ENCODE results near the gene DHRS3. TPM values are rescaled to one million over a fixed set of nuclear protein-coding genes. Genes with fewer than 3 reads are reported as not detected.

DHRS3 gene
- polyA plus RNA-seq, 1 donor (not counting 4 experiments of a cell fraction or from before 2014, with no cell fraction given) = 10.7 TPM

DNA sequence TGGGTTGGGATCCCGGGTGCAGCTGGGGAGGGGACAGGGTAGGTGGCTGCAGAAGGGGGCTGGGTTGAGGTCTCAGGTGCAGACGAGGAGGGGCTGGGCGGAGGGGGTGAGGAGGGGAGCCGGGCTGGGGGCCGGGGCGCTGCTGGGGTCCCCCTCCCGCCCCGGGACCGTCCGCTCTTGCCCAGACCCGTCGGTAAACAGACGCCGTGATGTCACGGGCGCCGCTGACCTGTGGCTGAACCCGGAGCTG, 22.3 kb downstream of the DHRS3 start:
- Histone ChIP-seq H3K4me2 (ENCODE audit: control insufficient read depth, extremely low read depth, insufficient read depth, low read depth, low read length) (peak overlapping the region; percentile 55), H3K9me3 (ENCODE audit: control insufficient read depth, low read depth, low read length) (no peaks in the 10 kb centered on the region), H3K27me3 (ENCODE audit: control insufficient read depth, extremely low read depth, insufficient read depth, low read length) (peaks cover 6% of the 10 kb centered on the region), H3K27ac (ENCODE audit: control insufficient read depth, insufficient read depth, low read length) (no peak overlapping the region), H3K9me1 (ENCODE audit: control insufficient read depth, extremely low read depth, insufficient read depth, low read length) (no peaks in the 10 kb centered on the region), H3K9ac (ENCODE audit: control insufficient read depth, extremely low read depth, insufficient read depth, low read length) (no peak overlapping the region), H3K79me2 (ENCODE audit: control insufficient read depth, insufficient read depth, low read length) (no peaks in the 10 kb centered on the region), H3K36me3 (ENCODE audit: control insufficient read depth in 2 of 2, extremely low read depth in 1 of 2, insufficient read depth in 2 of 2, low read length in 2 of 2) (no peaks in the 10 kb centered on the region), H3K4me3 (ENCODE audit: control insufficient read depth in 2 of 3, extremely low read depth in 1 of 3, insufficient read depth in 2 of 3, low read depth in 1 of 3, low read length in 3 of 3) (no peak overlapping the region), H2AFZ (ENCODE audit: control insufficient read depth, low read length) (no peak overlapping the region), H4K20me1 (ENCODE audit: control insufficient read depth, extremely low read depth, insufficient read depth, low read length) (no peaks in the 10 kb centered on the region), H3K4me1 (ENCODE audit: control insufficient read depth, extremely low read depth, insufficient read depth, low read length) (peaks cover 10% of the 10 kb centered on the region)
- FAIRE-seq = no peak
- DNase-seq (ENCODE audit: low read depth, low spot score) = no peak
- dilution Hi-C loops (cut with MboI; ENCODE audit: extremely low pct_ligation_motif_present, low sequenced_read_pairs) = no loop called here
- TF ChIP-seq EZH2 (IDR thresholded peaks at IDR 0.05; ENCODE audit: low read length) = no peak
- TF ChIP-seq, protein P1, sequence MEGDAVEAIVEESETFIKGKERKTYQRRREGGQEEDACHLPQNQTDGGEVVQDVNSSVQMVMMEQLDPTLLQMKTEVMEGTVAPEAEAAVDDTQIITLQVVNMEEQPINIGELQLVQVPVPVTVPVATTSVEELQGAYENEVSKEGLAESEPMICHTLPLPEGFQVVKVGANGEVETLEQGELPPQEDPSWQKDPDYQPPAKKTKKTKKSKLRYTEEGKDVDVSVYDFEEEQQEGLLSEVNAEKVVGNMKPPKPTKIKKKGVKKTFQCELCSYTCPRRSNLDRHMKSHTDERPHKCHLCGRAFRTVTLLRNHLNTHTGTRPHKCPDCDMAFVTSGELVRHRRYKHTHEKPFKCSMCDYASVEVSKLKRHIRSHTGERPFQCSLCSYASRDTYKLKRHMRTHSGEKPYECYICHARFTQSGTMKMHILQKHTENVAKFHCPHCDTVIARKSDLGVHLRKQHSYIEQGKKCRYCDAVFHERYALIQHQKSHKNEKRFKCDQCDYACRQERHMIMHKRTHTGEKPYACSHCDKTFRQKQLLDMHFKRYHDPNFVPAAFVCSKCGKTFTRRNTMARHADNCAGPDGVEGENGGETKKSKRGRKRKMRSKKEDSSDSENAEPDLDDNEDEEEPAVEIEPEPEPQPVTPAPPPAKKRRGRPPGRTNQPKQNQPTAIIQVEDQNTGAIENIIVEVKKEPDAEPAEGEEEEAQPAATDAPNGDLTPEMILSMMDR (optimal IDR thresholded peaks at IDR 0.05 in 1 of 3, IDR thresholded peaks at IDR 0.05 in 1 of 3, conservative IDR thresholded peaks at IDR 0.05 in 1 of 3; ENCODE audit: extremely low read depth in 1 of 3, insufficient read depth in 2 of 3, low read length in 3 of 3) = no peak

DNA sequence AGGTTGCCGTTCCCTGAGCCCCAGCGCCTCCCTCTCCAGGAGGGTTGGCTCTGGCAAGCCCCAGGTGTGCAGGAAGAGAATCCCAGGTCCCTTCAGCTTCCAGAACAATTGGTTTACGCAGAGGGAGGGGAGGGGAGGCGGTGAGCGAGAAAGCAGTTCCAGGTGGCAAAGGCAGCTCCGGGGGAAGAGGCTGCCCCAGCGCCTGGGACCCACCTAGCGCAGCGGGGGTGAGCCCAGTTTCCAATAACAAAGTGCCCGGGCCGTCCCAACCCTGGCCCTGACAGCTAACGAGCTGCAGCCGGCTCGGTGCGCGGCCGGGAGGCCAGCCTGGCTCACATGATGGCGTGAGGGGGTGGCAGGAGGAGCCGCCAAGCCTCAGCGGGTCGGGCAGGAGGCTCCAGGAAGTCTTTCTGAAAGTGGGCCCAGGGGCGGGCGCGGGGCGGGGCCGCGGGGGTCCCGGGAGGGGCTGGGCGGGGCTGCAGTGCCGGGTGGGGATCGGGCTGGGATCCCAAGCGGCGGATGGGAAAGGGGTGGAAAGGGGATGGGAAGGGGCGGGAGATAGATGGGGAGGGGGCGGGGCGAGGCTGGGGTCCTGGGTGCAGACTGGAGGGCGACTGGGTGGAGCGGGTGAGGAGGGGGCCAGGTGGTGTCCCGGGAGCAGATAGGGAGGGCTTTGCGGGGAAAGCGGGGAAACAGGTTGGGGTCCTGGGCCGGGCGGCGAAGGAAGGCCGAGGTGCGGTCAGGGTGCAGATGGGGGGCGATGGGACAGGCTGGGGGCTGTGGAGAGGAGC, 22.8 kb downstream of the DHRS3 start:
- Histone ChIP-seq H3K4me2 (ENCODE audit: control insufficient read depth, extremely low read depth, insufficient read depth, low read depth, low read length) (peak overlapping the region; percentile 25), H3K9me1 (ENCODE audit: control insufficient read depth, extremely low read depth, insufficient read depth, low read length) (no peaks in the 10 kb centered on the region), H3K9ac (ENCODE audit: control insufficient read depth, extremely low read depth, insufficient read depth, low read length) (peak overlapping the region; percentile 10), H3K27ac (ENCODE audit: control insufficient read depth, insufficient read depth, low read length) (no peak overlapping the region), H3K4me3 (ENCODE audit: control insufficient read depth in 2 of 3, extremely low read depth in 1 of 3, insufficient read depth in 2 of 3, low read depth in 1 of 3, low read length in 3 of 3) (no peak overlapping the region), H3K4me1 (ENCODE audit: control insufficient read depth, extremely low read depth, insufficient read depth, low read length) (peaks cover 10% of the 10 kb centered on the region), H4K20me1 (ENCODE audit: control insufficient read depth, extremely low read depth, insufficient read depth, low read length) (no peaks in the 10 kb centered on the region), H3K36me3 (ENCODE audit: control insufficient read depth in 2 of 2, extremely low read depth in 1 of 2, insufficient read depth in 2 of 2, low read length in 2 of 2) (no peaks in the 10 kb centered on the region), H3K27me3 (ENCODE audit: control insufficient read depth, extremely low read depth, insufficient read depth, low read length) (peaks cover 6% of the 10 kb centered on the region), H2AFZ (ENCODE audit: control insufficient read depth, low read length) (no peak overlapping the region), H3K79me2 (ENCODE audit: control insufficient read depth, insufficient read depth, low read length) (no peaks in the 10 kb centered on the region), H3K9me3 (ENCODE audit: control insufficient read depth, low read depth, low read length) (no peaks in the 10 kb centered on the region)
- FAIRE-seq = no peak
- dilution Hi-C loops (cut with MboI; ENCODE audit: extremely low pct_ligation_motif_present, low sequenced_read_pairs) = no loop called here
- no peak for TF ChIP-seq EZH2 (IDR thresholded peaks at IDR 0.05; ENCODE audit: low read length)
- TF ChIP-seq, protein P1 (optimal IDR thresholded peaks at IDR 0.05 in 1 of 3, IDR thresholded peaks at IDR 0.05 in 1 of 3, conservative IDR thresholded peaks at IDR 0.05 in 1 of 3; ENCODE audit: extremely low read depth in 1 of 3, insufficient read depth in 2 of 3, low read length in 3 of 3) = no peak
- no peak for DNase-seq (ENCODE audit: low read depth, low spot score)

Measured in keratinocyte (primary cell).